HepG2 (cell line): ENCODE results near the gene PIEZO2. TPM values are rescaled to one million over a fixed set of nuclear protein-coding genes. Genes with fewer than 3 reads are reported as not detected.
A peak's percentile ranks its signal among the peaks of the same experiment; 100 is the strongest.

Source experiments
- ATF7 ChIP-seq, 2 experiments: fragments of 450-650 bp in 1 of 2; sonication (generic) in 1 of 2; formaldehyde crosslinking in 1 of 2; IDR thresholded peaks; 2 replicates each; pipeline versions ENCODE4 v1.4.0 to v1.6.1; 2016 to 2020; ENCODE audit warnings: antibody characterized with exemption in 1 of 2, mild to moderate bottlenecking in 1 of 2, missing genetic modification reagents in 1 of 2
- BRF2 ChIP-seq: sonication (generic); formaldehyde crosslinking; IDR thresholded peaks from 2 replicates; pipeline ENCODE4 v1.8.1; 2022; ENCODE audit warnings: mild to moderate bottlenecking, missing genetic modification reagents
- CHCHD3 ChIP-seq: sonication (generic); formaldehyde crosslinking; IDR thresholded peaks from 2 replicates; pipeline ENCODE4 v1.8.0; 2022; ENCODE audit warnings: mild to moderate bottlenecking, missing genetic modification reagents, moderate library complexity
- E2F2 ChIP-seq: sonication (generic); formaldehyde crosslinking; IDR thresholded peaks from 2 replicates; pipeline ENCODE4 v1.4.0; 2020; ENCODE audit warnings: missing genetic modification reagents, borderline replicate concordance
- KMT2A ChIP-seq: sonication (generic); formaldehyde crosslinking; IDR thresholded peaks from 2 replicates; pipeline ENCODE4 v1.4.0; 2020; ENCODE audit warnings: missing genetic modification reagents
- MEIS2 ChIP-seq: sonication (generic); formaldehyde crosslinking; IDR thresholded peaks from 2 replicates; pipeline ENCODE4 v1.9.0; 2021; ENCODE audit warnings: mild to moderate bottlenecking, missing genetic modification reagents
- NR2C2 ChIP-seq: sonication (generic); formaldehyde crosslinking; IDR thresholded peaks from 2 replicates; pipeline ENCODE4 v1.4.0; 2020; ENCODE audit warnings: missing genetic modification reagents, mild to moderate bottlenecking, moderate library complexity, borderline replicate concordance
- PAX8 ChIP-seq: sonication (generic); formaldehyde crosslinking; IDR thresholded peaks from 2 replicates; pipeline ENCODE4 v1.8.0; 2022; ENCODE audit warnings: mild to moderate bottlenecking, missing genetic modification reagents, borderline replicate concordance
- PHF8 ChIP-seq: sonication (generic); formaldehyde crosslinking; IDR thresholded peaks from 2 replicates; pipeline ENCODE4 v1.5.0; 2020; ENCODE audit warnings: missing genetic modification reagents
- RBFOX2 ChIP-seq: fragments of 200-400 bp; formaldehyde crosslinking; IDR thresholded peaks from 2 replicates; pipeline ENCODE4 v1.6.1; 2017; ENCODE audit warnings: low read depth, mild to moderate bottlenecking, low read length
- THAP11 ChIP-seq: IDR thresholded peaks from 2 replicates; pipeline ENCODE4 v1.6.1; 2016; ENCODE audit warnings: missing biosample characterization, missing genetic modification reagents
- ZBTB7A ChIP-seq: sonication (generic); formaldehyde crosslinking; IDR thresholded peaks from 2 replicates; pipeline ENCODE4 v1.8.0; 2022; ENCODE audit warnings: mild to moderate bottlenecking, missing genetic modification reagents
- ZGPAT ChIP-seq: IDR thresholded peaks from 2 replicates; pipeline ENCODE4 v1.6.1; 2016; ENCODE audit warnings: mild to moderate bottlenecking
- ZNF256 ChIP-seq: sonication (generic); formaldehyde crosslinking; conservative IDR thresholded peaks from 2 replicates; pipeline ENCODE4 v1.4.0; 2020; ENCODE audit warnings: missing genetic modification reagents
- ZNF275 ChIP-seq: sonication (generic); formaldehyde crosslinking; IDR thresholded peaks from 2 replicates; pipeline ENCODE4 v1.8.0; 2022; ENCODE audit warnings: missing genetic modification reagents, mild to moderate bottlenecking, inconsistent platforms, borderline replicate concordance
- ZNF496 ChIP-seq: sonication (generic); formaldehyde crosslinking; IDR thresholded peaks from 2 replicates; pipeline ENCODE4 v1.8.1; 2023; ENCODE audit warnings: mild to moderate bottlenecking, moderate library complexity, missing genetic modification reagents; ENCODE audit not compliant: insufficient replicate concordance
- ZNF557 ChIP-seq: sonication (generic); formaldehyde crosslinking; IDR thresholded peaks from 2 replicates; pipeline ENCODE4 v1.4.0; 2020; ENCODE audit warnings: missing genetic modification reagents
- ZNF720 ChIP-seq: sonication (generic); formaldehyde crosslinking; IDR thresholded peaks from 2 replicates; pipeline ENCODE4 v1.4.0; 2020; ENCODE audit warnings: missing genetic modification reagents
- ZNF724P ChIP-seq: sonication (generic); formaldehyde crosslinking; IDR thresholded peaks from 2 replicates; pipeline ENCODE4 v1.8.0; 2022; ENCODE audit warnings: missing genetic modification reagents, borderline replicate concordance
- polyA plus RNA-seq, 8 experiments: library from polyadenylated mRNA; depleted of rRNA in 3 of 8; stranded (reverse) in 7 of 8; unstranded in 1 of 8; fragments of >200 nt; fragmentation: Illumina TruSeq in 4 of 8; extraction: Trizol in 4 of 8; gene quantifications; 2 replicates each; pipeline versions ENCODE4 v1.2.1 to v1.2.3, GENCODE V29; 2011 to 2016; ENCODE audit warnings: low read depth in 4 of 8, missing spikeins in 1 of 8, mixed read lengths in 1 of 8; ENCODE audit not compliant: insufficient read depth in 1 of 8
- total RNA-seq, 5 experiments: library from RNA; depleted of rRNA; stranded (reverse); fragments of >200 nt; fragmentation: Illumina TruSeq; extraction: Trizol; gene quantifications; 2 replicates each; pipeline ENCODE4 v1.2.3, GENCODE V29; 2016; ENCODE audit warnings: low read depth in 1 of 5
- TF ChIP-seq, protein P1 (sequence below): sonication (generic); formaldehyde crosslinking; IDR thresholded peaks from 2 replicates; pipeline ENCODE4 v1.5.0; 2020; ENCODE audit warnings: missing genetic modification reagents
- TF ChIP-seq, protein P2 (sequence below): IDR thresholded peaks from 2 replicates; pipeline ENCODE4 v1.6.1; 2016; ENCODE audit warnings: low read depth, borderline replicate concordance

Gene PIEZO2
- total and polyA plus RNA-seq, 2 of the 13 experiments (the other 11 are each of a cell fraction or from before 2014, with no cell fraction given), result 15.2 to 27.2 TPM

- TF ChIP-seq, protein P1, sequence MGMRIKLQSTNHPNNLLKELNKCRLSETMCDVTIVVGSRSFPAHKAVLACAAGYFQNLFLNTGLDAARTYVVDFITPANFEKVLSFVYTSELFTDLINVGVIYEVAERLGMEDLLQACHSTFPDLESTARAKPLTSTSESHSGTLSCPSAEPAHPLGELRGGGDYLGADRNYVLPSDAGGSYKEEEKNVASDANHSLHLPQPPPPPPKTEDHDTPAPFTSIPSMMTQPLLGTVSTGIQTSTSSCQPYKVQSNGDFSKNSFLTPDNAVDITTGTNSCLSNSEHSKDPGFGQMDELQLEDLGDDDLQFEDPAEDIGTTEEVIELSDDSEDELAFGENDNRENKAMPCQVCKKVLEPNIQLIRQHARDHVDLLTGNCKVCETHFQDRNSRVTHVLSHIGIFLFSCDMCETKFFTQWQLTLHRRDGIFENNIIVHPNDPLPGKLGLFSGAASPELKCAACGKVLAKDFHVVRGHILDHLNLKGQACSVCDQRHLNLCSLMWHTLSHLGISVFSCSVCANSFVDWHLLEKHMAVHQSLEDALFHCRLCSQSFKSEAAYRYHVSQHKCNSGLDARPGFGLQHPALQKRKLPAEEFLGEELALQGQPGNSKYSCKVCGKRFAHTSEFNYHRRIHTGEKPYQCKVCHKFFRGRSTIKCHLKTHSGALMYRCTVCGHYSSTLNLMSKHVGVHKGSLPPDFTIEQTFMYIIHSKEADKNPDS (CRISPR knock-in tag), result 0 out of 2 replicates have a peak, but pooled peaks have one; percentile 10
- TF ChIP-seq ATF7 (IDR thresholded peaks at IDR 0.05) (no peak), ATF7 (CRISPR knock-in tag; IDR thresholded peaks at IDR 0.05) (no peak), ZNF720 (CRISPR knock-in tag) (no peak), BRF2 (CRISPR knock-in tag) (no peak), ZNF496 (CRISPR knock-in tag) (no peak), CHCHD3 (CRISPR knock-in tag) (no peak; the same call in 1 of the 2 replicates), ZNF275 (CRISPR knock-in tag) (peak; percentile 74; the same call in 1 of the 2 replicates), ZBTB7A (CRISPR knock-in tag) (no peak), ZNF256 (CRISPR knock-in tag) (peak; percentile 78; the same call in 1 of the 2 replicates), PAX8 (no peak; the same call in 1 of the 2 replicates), NR2C2 (CRISPR knock-in tag) (peak; percentile 28; the same call in 1 of the 2 replicates), ZNF724P (CRISPR knock-in tag) (no peak), ZNF557 (CRISPR knock-in tag) (no peak), THAP11 (CRISPR knock-in tag) (0 out of 2 replicates have a peak, but pooled peaks have one; percentile 36), ZGPAT (CRISPR knock-in tag) (peak; percentile 62; the same call in 1 of the 2 replicates), MEIS2 (peak; percentile 88), KMT2A (peak; percentile 70; the same call in 1 of the 2 replicates), PHF8 (peak; percentile 46; the same call in 1 of the 2 replicates), E2F2 (CRISPR knock-in tag) (no peak; the same call in 1 of the 2 replicates), RBFOX2 (peak; percentile 78)
- TF ChIP-seq, protein P2, sequence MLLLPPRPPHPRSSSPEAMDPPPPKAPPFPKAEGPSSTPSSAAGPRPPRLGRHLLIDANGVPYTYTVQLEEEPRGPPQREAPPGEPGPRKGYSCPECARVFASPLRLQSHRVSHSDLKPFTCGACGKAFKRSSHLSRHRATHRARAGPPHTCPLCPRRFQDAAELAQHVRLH (CRISPR knock-in tag), result no peak; the same call in 1 of the 2 replicates
Observed at GRCh38 chr18:11149441-11150270, at the start of gene PIEZO2 (continued).
